Putamen (tissue), 1 donor: ENCODE measurements around the gene JAZF1.

ENCODE experiments used
- DNase-seq: peaks from one replicate; pipeline ENCODE4 v3.0.0-alpha.2; 2016; ENCODE audit warnings: low spot score

Gene JAZF1

DNA sequence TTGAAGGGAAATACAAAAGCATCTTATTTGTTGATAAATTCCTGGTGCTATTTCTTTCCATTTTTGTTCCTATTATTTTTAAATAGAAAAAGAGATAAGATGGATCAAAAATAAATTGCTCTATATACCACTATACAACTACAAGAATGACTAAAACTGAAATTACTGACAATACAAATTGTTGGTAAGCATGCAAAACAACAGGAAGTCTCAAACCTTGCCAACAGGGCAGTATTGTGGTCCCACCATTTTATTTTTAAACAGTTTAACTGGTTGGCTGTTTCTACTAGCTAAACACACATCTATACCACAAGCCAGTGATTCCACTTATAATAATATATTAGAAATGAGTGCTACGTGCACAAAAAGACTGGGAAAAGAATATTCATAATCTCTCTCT lies 213.0 kb downstream of the JAZF1 start:
- no peak for DNase-seq

DNA sequence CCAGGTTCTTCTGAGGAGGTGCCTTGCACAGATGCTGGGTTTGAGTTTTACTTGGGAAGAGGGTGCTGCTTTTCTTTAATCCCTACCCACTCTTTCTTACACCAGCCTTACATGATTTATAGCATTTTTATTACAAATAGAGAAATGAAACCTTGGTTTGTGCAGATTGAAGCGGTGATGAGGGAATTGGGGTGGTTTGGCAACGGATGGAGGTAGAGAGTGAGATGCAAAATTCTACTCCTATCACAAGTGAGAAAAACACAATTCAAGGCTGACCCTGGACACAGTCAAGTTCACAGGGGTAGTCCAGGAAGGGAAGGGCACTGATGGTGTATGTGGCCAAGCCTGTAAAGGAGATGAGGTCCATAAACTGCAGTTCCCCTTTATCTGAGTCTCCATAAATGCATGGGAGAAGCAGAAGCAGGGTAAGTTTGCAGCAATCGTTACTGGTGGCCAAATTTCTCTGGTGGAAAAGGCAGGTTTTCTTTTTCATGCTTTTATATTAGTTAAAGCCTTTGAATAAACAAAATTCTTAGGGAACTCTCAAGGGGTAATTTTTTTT lies 214.3 kb downstream of the JAZF1 start:
- no peak for DNase-seq

DNA sequence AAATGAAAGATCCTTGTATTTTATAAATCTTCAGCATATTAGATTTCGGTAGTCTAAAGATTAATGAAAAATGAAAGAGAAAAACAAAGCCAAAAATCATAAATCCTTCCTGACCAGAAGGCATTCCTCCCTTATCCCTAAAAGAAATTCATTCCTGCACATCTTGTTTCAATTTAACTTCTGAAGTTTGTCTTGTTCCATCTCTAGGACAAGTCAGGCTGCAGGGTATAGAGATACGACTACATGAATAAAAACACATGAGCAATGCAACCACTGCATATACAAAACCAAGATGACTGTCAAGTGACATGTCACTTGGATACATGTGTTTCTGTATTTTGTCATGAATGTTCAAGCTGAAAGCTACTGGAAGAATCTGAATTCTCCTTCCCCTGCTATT lies 214.9 kb downstream of the JAZF1 start:
- DNase-seq = no peak

DNA sequence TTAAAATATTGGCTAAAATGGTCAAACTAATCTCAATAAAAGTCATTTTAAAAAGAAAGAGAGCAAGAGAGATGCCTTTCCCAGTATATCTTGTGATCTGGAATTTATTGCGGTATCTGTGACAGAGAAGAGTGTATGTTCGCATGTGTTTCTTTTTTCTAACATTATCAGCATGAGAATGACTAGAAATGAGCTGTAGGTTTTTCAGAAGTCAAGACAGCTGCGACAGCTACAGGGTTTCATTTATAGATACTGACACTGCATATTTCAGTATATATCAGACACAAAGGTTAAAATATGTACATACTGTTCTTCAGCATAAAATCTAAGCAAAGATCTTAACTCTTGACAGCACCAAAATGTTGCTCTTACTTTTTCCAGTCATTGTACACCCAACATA lies 215.8 kb downstream of the JAZF1 start:
- no peak for DNase-seq

DNA sequence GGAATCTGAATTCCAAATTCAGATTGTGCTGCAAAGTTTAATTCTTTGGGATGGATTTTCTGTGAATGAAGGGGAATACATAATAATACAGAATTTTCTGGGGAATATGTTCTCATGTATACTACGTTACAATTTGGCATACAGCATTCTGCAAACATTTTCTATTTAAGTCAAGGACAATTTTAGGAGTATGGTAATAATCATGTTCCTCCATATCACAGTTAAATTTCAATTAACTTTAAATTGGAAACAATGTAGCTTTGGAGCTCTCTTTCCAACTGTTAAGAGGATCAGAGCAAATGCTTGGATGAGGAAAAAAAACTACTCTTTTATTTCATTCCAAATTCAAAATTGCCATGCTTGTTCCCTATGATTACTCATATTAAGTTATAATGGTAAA lies 217.5 kb downstream of the JAZF1 start:
- DNase-seq = no peak

- DNase-seq = no peak
These were observed 218.3 kb downstream of the JAZF1 start for GRCh38 chr7:27962273-27962672.

DNA sequence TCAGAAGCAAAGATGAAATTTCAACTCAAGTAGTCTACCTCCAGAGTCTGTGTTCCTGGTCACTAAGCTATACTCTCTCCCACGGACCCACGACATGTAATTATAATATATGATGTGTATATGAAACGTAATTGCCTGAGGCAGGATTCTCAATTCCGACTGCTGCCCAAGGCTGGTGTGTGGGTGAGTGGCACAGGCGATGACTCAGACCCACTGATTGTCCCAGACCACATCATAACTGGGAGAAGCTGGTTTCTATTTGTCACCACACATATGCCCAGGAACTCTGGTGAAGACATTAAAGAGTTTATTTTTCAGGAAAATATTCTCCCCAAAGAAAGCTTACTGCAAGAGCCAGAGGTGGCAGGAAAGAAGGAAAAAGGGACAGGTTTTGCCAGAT lies 219.3 kb downstream of the JAZF1 start:
- no peak for DNase-seq

GRCh38 chr7:27960415-27960814 lies 220.2 kb downstream of the JAZF1 start:
- no peak for DNase-seq

DNA sequence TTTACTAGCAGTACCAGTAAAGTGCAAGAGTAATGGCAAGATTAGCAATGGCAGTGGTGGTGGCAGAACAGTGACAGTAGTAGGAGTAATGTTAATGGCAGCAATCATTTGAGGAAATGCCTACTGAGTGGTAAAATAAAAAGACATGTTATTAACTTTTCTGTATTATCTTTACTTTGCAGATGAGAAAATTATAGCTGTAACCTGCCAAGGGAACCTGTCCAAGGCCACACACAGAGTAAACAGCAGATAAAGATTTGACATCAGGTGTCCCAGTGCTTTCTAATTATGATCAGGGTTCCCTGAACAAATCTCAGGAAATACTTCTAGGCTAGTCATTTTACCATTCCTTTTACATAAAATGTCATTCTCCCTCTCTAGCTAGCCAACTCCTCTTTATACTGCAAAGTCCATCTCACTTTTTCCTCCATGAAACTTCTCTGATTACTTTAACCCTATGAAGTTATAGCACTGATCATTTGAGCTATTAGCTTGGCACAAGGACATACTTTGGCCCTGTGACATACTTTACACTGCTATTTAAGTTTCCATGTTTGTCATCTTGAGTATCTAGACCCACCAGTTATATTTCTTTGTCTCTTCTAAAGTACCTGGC lies 221.6 kb downstream of the JAZF1 start:
- DNase-seq = no peak

DNA sequence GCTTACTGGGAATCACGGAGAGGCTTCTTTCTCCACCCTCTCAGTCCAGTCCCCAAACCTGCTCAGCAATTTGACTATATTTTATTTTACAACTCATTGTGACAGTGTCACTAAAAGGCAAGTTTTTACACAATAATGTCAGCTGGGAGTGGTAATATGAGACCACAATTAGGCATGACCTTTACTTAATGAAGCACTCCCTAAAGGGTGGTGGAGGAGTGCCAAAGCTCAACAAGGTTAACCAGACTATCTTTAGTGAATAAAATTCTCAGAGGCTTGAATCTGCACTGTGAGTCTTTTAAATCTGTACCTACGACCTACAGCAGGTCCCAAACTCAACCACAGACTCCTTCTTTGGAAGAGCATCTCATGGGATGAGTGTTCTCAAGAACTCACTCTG lies 225.0 kb downstream of the JAZF1 start:
- no peak for DNase-seq

DNA sequence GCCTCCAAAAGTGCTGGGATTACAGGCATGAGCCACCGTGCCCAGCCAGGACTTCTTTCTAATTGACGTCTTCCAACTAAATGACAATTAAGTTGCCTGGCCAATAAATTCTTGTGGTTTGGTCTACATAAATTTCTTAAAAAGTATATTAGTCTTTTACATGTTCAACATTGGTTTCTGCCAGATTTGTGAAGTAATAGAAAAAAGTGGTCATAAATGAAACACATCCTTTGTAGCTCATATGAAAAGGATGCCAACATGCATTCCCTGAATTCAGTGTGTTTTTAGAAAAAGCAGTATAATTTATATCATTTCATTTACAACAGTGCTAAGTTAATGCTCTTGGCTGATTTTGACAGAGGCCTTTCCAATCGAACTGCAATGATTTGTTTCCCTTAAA lies 225.6 kb downstream of the JAZF1 start:
- no peak for DNase-seq

GRCh38 chr7:27953777-27954176 lies 226.8 kb downstream of the JAZF1 start:
- no peak for DNase-seq

DNA sequence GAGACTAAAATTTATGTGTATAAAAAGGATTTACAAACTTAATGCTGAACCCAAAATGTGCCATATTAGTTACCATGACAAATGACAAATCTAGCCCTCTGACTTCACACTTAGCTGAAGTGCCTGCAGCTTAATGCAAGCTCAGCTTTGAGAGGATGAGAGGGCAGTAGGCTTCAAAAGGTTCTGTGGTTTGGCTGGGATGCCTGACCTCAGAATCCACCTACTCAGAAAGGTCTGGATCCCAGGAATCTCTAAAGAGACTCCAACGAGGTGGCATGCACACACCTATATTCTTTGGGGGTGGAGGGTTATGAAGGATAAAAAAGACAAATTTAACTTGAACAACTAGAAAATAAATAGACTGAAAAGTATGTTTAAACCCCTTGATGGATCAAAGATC lies 227.2 kb downstream of the JAZF1 start:
- no peak for DNase-seq

DNA sequence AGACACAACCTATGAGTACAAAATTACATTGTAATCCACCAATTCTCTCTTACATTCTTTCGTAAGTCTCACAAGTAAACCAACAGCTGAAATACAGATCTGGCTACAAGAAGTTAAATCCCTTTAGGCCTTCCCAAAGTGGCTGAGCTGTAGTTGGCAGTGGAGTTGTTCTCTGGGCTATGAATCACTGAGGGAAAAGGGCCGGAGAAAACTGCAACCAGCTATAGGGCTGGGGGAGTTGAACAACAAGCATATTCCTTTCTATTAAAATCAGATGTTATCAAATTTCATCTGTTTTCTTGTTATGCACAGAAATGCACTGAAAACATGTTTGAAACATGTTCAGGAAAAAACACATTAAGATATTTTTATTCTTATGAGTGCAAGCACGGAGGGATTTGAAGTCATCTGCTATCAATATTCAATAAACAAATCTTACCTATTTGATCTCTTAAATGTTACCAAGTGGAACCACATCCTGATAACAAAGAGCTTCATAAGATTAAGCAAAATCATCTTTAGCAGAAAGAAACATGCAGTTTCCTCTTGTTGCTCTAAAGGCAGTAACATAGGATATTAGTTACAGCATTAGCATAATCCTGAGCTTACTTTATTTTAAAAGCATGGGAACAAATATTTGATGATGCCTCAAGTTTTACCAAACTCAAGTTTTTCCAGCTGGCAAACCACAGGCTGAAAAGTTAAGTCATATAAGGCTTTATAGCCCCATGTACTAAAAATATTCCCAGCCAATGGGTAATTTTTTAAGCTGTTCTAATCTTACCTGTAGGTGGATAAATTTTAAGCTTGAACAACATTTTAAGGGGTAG lies 227.9 kb downstream of the JAZF1 start:
- DNase-seq = no peak

GRCh38 chr7:27950123-27950522 lies 230.5 kb downstream of the JAZF1 start:
- no peak for DNase-seq

- DNase-seq = no peak
These were observed 231.7 kb downstream of the JAZF1 start for GRCh38 chr7:27948861-27949260.

DNA sequence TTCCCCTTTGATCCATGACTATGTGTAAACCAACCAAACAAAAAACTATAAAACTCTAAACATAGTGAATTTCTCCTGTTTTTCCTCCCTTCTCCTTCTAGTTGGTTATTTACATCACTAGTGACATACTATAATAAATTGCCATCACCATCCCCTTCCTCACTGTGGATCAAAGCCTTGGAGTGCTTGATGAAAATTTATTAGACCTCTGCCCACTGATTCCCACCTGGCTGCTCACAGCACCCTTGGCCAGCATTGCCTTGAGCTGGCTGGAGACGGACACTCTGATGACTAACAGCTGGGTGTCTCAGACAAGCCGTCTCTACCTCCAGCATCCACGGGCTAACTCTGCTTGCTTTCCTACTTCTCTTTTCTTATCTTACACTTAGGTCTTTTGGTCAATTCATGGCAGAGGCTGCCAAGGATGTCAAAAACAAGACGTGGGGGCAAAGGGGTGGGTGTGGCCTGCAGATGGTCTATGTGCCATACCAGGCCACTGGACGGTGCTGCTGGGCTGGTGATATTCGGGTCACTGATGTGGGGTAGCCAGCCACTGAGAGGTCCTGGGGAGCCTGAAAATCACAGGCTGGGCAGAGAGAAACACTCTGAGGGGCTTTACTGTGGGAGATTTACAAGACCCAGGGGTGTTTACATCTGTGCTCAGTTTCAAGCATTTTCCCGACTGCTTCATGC lies 232.9 kb downstream of the JAZF1 start:
- no peak for DNase-seq

- DNase-seq = no peak
These were observed 234.2 kb downstream of the JAZF1 start for GRCh38 chr7:27946351-27946750.

DNA sequence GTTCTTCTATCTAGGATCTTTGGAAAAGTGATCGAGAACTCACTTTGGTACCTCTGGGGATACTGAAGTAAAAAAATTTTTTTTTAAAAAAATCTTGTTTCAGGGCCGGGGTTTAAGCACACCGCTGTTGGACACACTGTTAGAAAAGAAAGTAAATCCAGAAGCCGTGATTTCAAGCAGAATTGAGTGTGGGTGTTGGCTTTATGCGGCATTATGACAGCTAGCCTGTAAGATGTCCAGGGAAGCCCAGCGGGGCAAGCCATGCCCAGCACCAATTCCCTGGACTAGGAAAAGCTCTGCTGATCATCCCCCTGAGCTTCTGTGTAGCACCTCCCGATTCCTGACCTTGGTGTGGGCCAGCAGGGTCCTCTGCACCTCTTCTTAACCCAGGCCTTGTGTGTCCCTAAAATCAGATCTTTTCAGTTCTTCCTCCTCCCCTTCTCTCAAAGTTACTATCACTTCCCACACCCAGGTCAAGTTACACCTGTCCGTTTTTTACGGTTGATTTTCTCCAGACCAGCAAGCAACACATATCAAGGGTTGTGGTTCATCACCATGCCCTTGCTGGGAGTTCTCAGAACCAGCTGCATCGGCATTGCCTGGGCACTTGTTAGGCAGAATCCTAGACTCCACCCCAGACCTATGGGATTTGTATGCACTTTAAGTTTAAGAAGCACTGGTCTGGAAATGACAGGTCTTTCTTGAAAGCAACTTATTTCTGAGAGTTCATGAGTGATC lies 235.4 kb downstream of the JAZF1 start:
- no peak for DNase-seq

- no peak for DNase-seq
These were observed 236.0 kb downstream of the JAZF1 start for GRCh38 chr7:27944643-27945042.

DNA sequence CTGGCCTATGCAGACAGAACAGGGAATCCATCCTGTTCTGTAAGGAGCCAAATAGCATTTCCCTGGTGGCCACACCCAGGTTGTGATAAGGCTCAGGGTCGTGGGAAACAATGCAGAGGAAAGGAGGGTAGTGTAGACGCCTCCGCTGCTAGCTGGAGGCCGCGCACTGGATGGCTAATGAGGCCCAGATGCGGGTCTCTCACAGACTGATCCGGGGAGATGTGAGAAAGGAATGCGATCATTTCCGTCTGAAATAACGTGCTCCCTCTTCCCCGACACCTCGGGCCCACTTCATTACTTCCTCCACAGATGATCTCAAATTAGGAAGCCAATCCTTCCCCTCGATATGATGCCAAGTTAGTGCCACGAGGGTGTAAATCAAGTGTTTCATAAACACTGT lies 237.4 kb downstream of the JAZF1 start:
- DNase-seq = no peak

DNA sequence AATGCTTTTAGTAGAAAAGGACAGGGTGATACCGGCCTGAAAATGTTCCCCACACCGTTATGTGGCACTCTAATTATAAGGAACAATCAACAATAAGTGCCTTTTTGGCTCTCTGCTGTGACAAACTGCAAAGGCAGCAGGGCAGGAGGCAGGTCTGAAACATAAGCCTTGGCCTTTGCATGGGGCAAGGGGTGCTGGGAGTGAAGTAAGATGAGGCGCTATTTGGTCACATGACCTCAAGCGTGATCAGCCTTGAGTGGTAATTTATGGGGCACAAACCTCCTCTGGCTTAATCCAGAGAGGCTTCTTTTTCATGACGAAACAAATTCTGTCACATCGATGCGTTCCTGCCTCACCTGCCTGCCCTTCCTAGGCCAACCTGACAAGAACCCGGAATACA lies 237.9 kb downstream of the JAZF1 start:
- no peak for DNase-seq
